Neural crest cell (in vitro differentiated cells): ENCODE measurements around the gene SPG7. TPM values are rescaled to one million over a fixed set of nuclear protein-coding genes. Genes with fewer than 3 reads are reported as not detected.

Experiments used
- DNase-seq: peaks from one replicate; pipeline ENCODE4 v3.0.0; 2021; ENCODE audit warnings: low read depth, mixed read lengths, low spot score
- H3K27ac Mint-ChIP-seq: one replicate; pipeline ENCODE4 v1.8.0; 2021; ENCODE audit warnings: mild to moderate bottlenecking, mixed read lengths; ENCODE audit not compliant: unreplicated experiment
- H3K27me3 Mint-ChIP-seq: 2 replicates; pipeline ENCODE4 v1.8.0; 2021; ENCODE audit warnings: low read depth, mild to moderate bottlenecking, mixed read lengths
- H3K36me3 Mint-ChIP-seq: 2 replicates; pipeline ENCODE4 v1.8.0; 2021; ENCODE audit warnings: low read depth, mild to moderate bottlenecking, mixed read lengths
- H3K4me1 Mint-ChIP-seq: 2 replicates; pipeline ENCODE4 v1.8.0; 2021; ENCODE audit warnings: mixed read lengths
- H3K4me3 Mint-ChIP-seq: one replicate; pipeline ENCODE4 v1.8.0; 2021; ENCODE audit warnings: mild to moderate bottlenecking, mixed read lengths
- H3K9me3 Mint-ChIP-seq: 2 replicates; pipeline ENCODE4 v1.8.0; 2021; ENCODE audit warnings: mixed read lengths
- total RNA-seq: library from RNA; stranded (reverse); gene quantifications from 2 replicates; pipeline ENCODE4 v1.2.1, GENCODE V29; 2021
- TF ChIP-seq, protein P1 (sequence below): fragments of 200-600 bp; sonication (generic); conservative IDR thresholded peaks from 2 replicates; pipeline ENCODE4 v1.5.0; 2021; ENCODE audit warnings: antibody characterized with exemption, mild to moderate bottlenecking

SPG7 gene
- total RNA-seq, 1 donor from 2014 or later, result 137 TPM

DNA sequence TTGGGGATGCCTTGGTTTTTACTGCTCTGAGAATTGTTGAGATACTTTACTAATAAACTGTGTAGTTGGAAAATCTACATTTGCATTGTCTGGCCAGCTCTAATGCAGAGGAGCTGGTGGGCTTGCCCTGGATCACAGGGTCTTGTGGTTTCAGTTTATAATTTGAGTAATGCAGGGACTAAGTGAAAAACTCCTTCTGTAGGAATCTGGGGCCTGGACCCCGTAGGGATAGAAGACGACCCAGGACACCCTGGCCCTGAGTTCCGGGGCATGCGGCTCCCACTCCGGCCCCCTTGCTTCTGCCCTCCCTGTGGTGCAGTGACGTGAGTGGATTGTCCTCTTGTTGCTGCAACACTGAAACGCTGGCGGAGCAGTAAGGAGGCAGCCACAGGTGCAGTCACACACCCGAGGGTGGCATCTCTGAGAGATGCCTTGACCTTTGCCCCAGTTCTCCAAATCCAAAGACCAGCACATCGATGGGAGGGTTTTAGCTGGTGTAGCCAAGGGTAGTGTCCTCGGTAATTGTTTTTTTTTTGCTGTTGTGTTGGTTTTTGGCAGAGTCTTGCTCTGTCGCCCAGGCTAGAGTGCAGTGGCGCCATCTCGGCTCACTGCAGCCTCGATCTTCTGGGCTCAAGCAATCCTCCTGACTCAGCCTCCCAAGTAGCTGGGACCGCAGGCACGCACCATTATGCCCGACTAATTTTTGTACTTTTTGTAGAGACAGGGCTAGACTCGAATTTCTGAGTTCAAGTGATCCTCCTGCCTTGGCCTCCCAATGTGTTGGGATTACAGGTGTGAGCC, 49.7 kb downstream of the SPG7 start:
- peaks cover 40% of the 10 kb centered on the region for H3K4me1 Mint-ChIP-seq
- H3K27ac Mint-ChIP-seq, result peak overlapping the region; percentile 92
- peak overlapping the region; percentile 94 for H3K4me3 Mint-ChIP-seq
- DNase-seq, result no peak
- no peaks in the 10 kb centered on the region for H3K9me3 Mint-ChIP-seq
- TF ChIP-seq, protein P1, sequence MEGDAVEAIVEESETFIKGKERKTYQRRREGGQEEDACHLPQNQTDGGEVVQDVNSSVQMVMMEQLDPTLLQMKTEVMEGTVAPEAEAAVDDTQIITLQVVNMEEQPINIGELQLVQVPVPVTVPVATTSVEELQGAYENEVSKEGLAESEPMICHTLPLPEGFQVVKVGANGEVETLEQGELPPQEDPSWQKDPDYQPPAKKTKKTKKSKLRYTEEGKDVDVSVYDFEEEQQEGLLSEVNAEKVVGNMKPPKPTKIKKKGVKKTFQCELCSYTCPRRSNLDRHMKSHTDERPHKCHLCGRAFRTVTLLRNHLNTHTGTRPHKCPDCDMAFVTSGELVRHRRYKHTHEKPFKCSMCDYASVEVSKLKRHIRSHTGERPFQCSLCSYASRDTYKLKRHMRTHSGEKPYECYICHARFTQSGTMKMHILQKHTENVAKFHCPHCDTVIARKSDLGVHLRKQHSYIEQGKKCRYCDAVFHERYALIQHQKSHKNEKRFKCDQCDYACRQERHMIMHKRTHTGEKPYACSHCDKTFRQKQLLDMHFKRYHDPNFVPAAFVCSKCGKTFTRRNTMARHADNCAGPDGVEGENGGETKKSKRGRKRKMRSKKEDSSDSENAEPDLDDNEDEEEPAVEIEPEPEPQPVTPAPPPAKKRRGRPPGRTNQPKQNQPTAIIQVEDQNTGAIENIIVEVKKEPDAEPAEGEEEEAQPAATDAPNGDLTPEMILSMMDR, result no peak
- H3K27me3 Mint-ChIP-seq, result peaks cover 6% of the 10 kb centered on the region
- H3K36me3 Mint-ChIP-seq, result peaks cover 22% of the 10 kb centered on the region

DNA sequence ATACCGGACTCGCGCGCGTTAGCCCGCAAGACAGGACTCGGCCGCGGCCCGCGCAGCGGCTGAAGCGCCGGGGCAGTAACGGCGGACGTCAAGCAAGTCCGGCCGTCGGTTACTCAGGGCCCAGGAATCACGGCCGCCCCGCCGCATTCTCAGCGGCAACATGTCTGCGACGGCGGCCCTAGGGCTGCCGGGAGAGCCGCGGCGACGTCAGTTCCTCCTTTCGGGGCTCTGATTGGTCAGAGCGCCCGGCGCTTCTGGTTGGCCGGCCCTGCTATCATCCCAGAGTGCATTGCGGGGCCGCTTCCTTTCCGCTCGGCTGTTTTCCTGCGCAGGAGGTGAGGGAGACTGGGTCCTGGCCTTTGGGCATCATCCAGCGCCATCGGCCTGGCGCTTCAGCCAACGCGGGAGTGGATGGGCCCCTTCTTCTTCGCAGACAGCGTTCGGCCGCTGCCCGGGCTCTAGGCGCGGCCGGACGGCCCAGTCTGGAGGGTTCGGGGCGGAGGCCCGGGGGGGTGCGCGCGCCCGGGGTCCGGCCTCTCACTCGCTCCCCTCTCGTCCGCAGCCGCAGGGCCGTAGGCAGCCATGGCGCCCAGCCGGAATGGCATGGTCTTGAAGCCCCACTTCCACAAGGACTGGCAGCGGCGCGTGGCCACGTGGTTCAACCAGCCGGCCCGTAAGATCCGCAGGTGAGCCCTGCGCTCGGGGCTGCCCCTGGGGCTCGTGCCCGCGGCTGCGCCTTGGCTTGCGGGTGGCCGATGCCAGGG, 52.4 kb downstream of the SPG7 start, which contains the start of gene RPL13:
Gene RPL13, plus strand, starts transcription at position 305 of the 764 bp plus-strand sequence. Its CDS starts 278 bp downstream, at position 583.
- Mint-ChIP-seq H3K27ac (peak within 1 kb of the TSS; percentile 99), H3K4me3 (peak within 1 kb of the TSS; percentile 98), H3K4me1 (peaks cover 62% of the 10 kb centered on the region), H3K27me3 (peaks cover 11% of the 10 kb centered on the region), H3K36me3 (peaks cover 36% of the 10 kb centered on the region), H3K9me3 (no peaks in the 10 kb centered on the region)
- peak; percentile 86 for DNase-seq
- TF ChIP-seq, protein P1, result no peak

DNA sequence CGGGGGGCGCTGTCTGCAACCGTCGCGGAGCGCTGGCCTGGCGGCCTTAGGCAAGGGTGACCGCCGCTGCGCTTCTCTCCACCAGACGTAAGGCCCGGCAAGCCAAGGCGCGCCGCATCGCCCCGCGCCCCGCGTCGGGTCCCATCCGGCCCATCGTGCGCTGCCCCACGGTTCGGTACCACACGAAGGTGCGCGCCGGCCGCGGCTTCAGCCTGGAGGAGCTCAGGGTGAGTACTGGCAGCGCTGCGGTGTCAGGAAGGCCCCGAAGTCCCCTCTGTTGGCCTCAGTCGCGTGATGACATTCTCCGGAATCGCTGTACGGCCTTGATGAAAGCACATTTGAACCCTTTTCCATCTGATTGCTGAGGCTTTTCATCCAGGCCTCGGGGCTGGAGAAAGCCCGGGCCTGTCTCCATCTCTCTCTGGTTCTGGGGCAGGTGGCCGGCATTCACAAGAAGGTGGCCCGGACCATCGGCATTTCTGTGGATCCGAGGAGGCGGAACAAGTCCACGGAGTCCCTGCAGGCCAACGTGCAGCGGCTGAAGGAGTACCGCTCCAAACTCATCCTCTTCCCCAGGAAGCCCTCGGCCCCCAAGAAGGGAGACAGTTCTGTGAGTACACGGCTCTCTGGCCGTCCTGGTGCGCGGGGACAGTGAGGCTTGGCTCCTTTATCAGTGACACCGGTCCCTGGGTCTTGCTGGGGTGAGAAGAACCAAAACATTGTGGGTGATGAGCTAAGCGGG, 53.1 kb downstream of the SPG7 start:
- Mint-ChIP-seq H3K4me1 (peaks cover 64% of the 10 kb centered on the region), H3K27me3 (peaks cover 16% of the 10 kb centered on the region), H3K9me3 (no peaks in the 10 kb centered on the region), H3K36me3 (peaks cover 32% of the 10 kb centered on the region), H3K27ac (peak overlapping the region; percentile 88), H3K4me3 (peak overlapping the region; percentile 92)
- TF ChIP-seq, protein P1, result no peak
- DNase-seq, result no peak

DNA sequence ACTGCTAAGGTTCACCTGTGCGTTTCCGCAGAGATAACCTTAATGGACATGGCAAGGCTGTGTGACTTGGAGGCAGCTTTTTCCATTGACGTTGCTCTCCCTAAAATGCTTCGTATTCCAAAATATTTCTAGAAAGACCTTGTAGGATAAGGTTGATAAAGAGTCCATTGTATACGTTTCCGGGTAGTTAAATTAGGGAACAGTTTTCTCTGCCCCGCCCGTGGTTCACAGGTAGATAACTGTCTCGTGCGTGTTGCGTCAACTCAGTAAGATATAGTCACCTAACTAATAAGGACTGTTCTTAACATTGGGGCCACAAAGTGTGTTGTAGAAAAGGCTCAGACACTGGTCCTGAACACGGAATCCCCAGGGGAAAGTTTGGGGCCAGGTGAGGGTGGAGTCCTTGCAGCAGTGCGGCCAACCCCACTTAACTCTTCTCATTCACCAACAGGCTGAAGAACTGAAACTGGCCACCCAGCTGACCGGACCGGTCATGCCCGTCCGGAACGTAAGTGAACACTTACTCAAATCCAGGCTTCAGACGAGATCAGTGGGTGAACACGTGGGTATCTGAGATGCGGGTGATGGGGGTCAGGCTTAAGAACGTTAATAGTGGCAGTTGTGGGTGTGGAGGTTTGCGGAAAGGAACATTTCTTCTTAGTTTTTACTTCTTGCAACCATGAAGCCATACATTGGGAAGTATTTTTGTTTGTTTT, 53.8 kb downstream of the SPG7 start:
- H3K27me3 Mint-ChIP-seq, result peaks cover 17% of the 10 kb centered on the region
- DNase-seq, result no peak
- TF ChIP-seq, protein P1, result no peak
- H3K27ac Mint-ChIP-seq, result peak overlapping the region; percentile 88
- H3K4me1 Mint-ChIP-seq, result peaks cover 60% of the 10 kb centered on the region
- H3K4me3 Mint-ChIP-seq, result peak overlapping the region; percentile 92
- H3K36me3 Mint-ChIP-seq, result peaks cover 32% of the 10 kb centered on the region
- no peaks in the 10 kb centered on the region for H3K9me3 Mint-ChIP-seq

DNA sequence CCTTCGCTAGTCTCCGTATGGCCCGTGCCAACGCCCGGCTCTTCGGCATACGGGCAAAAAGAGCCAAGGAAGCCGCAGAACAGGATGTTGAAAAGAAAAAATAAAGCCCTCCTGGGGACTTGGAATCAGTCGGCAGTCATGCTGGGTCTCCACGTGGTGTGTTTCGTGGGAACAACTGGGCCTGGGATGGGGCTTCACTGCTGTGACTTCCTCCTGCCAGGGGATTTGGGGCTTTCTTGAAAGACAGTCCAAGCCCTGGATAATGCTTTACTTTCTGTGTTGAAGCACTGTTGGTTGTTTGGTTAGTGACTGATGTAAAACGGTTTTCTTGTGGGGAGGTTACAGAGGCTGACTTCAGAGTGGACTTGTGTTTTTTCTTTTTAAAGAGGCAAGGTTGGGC, 54.7 kb downstream of the SPG7 start:
- Mint-ChIP-seq H3K4me3 (peak overlapping the region; percentile 92), H3K4me1 (peaks cover 55% of the 10 kb centered on the region), H3K27ac (no peak overlapping the region), H3K36me3 (peaks cover 28% of the 10 kb centered on the region), H3K27me3 (peaks cover 14% of the 10 kb centered on the region), H3K9me3 (no peaks in the 10 kb centered on the region)
- TF ChIP-seq, protein P1, result no peak
- no peak for DNase-seq
